Endothelial cell (in vitro differentiated cells): ENCODE results near the gene CASK. TPM values are rescaled to one million over a fixed set of nuclear protein-coding genes. Genes with fewer than 3 reads are reported as not detected.
"Not testable (repeated sequence)": the region's sequence is repeated elsewhere in the genome, so short reads cannot be mapped to it uniquely, and the experiment has no call there.

Experiments used
- DNase-seq: peaks from one replicate; pipeline ENCODE4 v3.0.0; 2021; ENCODE audit warnings: low spot score
- H3K27ac Mint-ChIP-seq: one replicate; pipeline ENCODE4 v1.8.0; 2021; ENCODE audit warnings: mixed read lengths, inconsistent platforms; ENCODE audit not compliant: unreplicated experiment
- H3K27me3 Mint-ChIP-seq: one replicate; pipeline ENCODE4 v1.8.0; 2021; ENCODE audit warnings: mild to moderate bottlenecking, moderate library complexity, mixed read lengths, inconsistent platforms; ENCODE audit not compliant: unreplicated experiment
- H3K36me3 Mint-ChIP-seq: one replicate; pipeline ENCODE4 v1.8.0; 2021; ENCODE audit warnings: mild to moderate bottlenecking, low read depth, mixed read lengths, inconsistent platforms; ENCODE audit not compliant: unreplicated experiment
- H3K4me1 Mint-ChIP-seq: one replicate; pipeline ENCODE4 v1.8.0; 2021; ENCODE audit warnings: mild to moderate bottlenecking, mixed read lengths, inconsistent platforms; ENCODE audit not compliant: unreplicated experiment
- H3K4me3 Mint-ChIP-seq: one replicate; pipeline ENCODE4 v1.8.0; 2021; ENCODE audit warnings: mild to moderate bottlenecking, mixed read lengths, inconsistent platforms; ENCODE audit not compliant: unreplicated experiment
- H3K9me3 Mint-ChIP-seq: one replicate; pipeline ENCODE4 v1.8.0; 2021; ENCODE audit warnings: mixed read lengths, inconsistent platforms; ENCODE audit not compliant: unreplicated experiment
- total RNA-seq: library from RNA; stranded (reverse); fragmentation: NEBNext Ultra II Directional; extraction: Animal tissue kit (Norgen Biotek cat#: 25700); gene quantifications from one replicate; pipeline ENCODE4 v1.2.1, GENCODE V29; 2021; ENCODE audit not compliant: unreplicated experiment
- TF ChIP-seq, protein P1 (sequence below): fragments of 200-600 bp; sonication (generic); IDR thresholded peaks from one replicate; pipeline ENCODE4 v1.5.0; 2021; ENCODE audit warnings: antibody characterized with exemption; ENCODE audit not compliant: unreplicated experiment

The CASK gene
- total RNA-seq, 1 donor from 2014 or later = 62.5 TPM

DNA sequence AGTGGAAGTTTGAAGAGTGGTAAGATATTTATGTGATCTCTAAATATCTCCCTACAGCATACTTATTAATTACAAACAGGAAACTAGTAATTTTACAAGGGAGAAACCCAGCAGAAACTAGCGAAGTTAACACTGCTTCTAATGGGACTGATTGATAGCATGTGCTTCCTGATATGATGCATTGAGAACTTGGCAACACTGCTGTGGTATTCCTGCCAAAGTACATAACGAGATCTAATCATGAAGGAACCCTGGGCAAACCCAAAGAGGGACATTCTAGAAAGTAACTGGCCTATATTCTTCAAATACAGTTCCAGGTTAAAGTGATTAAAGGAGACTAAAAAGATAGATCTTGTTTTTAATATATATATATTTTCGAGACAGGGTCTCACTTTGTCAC is 239.2 kb downstream of the CASK start:
- Mint-ChIP-seq H3K9me3 (no peaks in the 10 kb centered on the region), H3K36me3 (no peaks in the 10 kb centered on the region)

DNA sequence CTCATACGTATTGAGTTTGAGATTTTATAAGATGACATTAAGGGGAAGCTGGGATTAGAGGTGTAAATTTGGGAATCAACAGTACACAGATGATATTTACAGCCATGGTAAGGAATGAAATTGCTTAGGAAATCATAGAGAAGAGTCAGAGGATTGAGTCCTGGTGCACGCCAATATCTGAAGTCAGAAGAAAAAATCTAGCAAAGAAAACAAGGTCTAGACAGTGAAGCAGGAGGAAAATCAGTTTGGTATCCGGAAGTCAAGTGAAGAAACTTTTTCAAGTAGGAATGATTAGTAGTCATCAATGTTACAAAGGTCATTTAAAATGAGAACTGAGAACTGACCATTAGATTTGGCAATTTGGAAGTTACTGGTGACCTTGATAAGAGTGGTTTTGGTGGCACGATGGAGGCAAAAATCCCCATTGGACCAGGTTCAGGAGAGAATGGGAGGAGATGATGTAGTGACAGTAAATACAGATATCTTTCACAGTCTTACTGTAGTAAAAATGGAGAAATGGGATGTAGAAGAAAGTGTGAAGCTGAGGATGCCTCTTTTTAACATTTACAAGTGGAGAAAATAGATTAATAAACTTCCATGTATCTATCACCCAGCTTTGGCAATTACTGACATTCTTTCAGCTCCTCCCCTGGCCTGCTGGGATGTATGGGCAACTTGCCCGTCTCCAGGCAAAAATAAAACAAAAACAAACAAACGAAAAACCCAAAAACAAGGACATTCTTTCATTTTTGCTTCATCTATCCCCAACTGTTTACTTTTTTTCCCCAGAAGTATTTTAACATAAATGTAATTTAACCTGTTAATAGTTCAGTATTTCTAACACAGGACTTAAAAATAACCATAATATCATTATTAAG is 245.9 kb downstream of the CASK start:
- Mint-ChIP-seq H3K27ac (no peak overlapping the region), H3K27me3 (no peaks in the 10 kb centered on the region), H3K9me3 (no peaks in the 10 kb centered on the region), H3K4me1 (peaks cover 8% of the 10 kb centered on the region), H3K36me3 (no peaks in the 10 kb centered on the region), H3K4me3 (no peak overlapping the region)
- TF ChIP-seq, protein P1, sequence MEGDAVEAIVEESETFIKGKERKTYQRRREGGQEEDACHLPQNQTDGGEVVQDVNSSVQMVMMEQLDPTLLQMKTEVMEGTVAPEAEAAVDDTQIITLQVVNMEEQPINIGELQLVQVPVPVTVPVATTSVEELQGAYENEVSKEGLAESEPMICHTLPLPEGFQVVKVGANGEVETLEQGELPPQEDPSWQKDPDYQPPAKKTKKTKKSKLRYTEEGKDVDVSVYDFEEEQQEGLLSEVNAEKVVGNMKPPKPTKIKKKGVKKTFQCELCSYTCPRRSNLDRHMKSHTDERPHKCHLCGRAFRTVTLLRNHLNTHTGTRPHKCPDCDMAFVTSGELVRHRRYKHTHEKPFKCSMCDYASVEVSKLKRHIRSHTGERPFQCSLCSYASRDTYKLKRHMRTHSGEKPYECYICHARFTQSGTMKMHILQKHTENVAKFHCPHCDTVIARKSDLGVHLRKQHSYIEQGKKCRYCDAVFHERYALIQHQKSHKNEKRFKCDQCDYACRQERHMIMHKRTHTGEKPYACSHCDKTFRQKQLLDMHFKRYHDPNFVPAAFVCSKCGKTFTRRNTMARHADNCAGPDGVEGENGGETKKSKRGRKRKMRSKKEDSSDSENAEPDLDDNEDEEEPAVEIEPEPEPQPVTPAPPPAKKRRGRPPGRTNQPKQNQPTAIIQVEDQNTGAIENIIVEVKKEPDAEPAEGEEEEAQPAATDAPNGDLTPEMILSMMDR = no peak
- no peak for DNase-seq

More for the DNA sequence above, 239.2 kb downstream of the CASK start:
- no peaks in the 10 kb centered on the region for H3K27me3 Mint-ChIP-seq
- TF ChIP-seq, protein P1 = no peak
- H3K4me1 Mint-ChIP-seq = no peaks in the 10 kb centered on the region
- H3K27ac Mint-ChIP-seq = no peak overlapping the region
- DNase-seq = no peak
- H3K4me3 Mint-ChIP-seq = no peak overlapping the region

DNA sequence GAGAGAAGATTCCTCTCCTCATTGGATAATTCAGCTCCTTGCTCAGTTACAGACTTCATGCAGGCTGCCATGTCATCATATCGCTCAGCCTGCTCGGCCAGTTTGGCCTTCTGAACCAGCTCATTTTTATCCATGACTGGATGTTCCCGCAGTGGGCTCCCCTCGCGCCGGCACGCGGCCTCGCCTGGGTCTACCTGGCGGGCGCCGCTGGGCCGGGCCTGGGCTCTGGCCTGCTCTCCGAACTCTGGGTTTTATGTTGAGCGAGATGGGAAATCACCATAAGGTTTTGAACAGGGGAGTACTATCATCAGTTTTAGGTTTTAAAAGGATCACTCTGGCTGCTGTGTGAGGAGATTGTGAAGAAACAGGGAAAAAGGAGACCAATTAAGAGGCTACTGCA is 247.0 kb downstream of the CASK start:
- not testable (repeated sequence) for H3K27me3 Mint-ChIP-seq, H3K4me1 Mint-ChIP-seq, H3K9me3 Mint-ChIP-seq, H3K4me3 Mint-ChIP-seq, H3K27ac Mint-ChIP-seq, DNase-seq, H3K36me3 Mint-ChIP-seq

DNA sequence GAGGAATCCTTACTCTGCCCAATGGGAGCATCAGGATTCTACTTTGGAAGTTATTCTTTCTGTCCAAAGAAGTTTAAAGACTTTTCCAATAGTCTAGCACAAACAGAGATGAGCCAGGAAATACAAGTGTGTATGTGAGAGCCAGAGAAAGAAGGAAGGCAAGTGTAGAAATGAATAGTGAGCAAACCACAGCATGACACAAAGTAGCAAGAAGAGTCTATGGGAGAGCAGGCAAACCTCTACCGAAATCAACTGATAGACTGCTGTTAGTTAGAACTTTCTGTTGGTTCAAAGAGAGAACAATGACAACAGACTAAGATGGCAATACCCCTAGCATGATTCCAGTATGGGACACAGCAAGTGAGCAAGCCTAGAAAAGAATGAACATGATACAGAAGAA is 250.7 kb downstream of the CASK start:
- TF ChIP-seq, protein P1 = no peak
- no peaks in the 10 kb centered on the region for H3K9me3 Mint-ChIP-seq
- peaks cover 8% of the 10 kb centered on the region for H3K4me1 Mint-ChIP-seq
- no peak overlapping the region for H3K4me3 Mint-ChIP-seq
- no peak overlapping the region for H3K27ac Mint-ChIP-seq
- H3K27me3 Mint-ChIP-seq = no peaks in the 10 kb centered on the region
- no peaks in the 10 kb centered on the region for H3K36me3 Mint-ChIP-seq
- no peak for DNase-seq

DNA sequence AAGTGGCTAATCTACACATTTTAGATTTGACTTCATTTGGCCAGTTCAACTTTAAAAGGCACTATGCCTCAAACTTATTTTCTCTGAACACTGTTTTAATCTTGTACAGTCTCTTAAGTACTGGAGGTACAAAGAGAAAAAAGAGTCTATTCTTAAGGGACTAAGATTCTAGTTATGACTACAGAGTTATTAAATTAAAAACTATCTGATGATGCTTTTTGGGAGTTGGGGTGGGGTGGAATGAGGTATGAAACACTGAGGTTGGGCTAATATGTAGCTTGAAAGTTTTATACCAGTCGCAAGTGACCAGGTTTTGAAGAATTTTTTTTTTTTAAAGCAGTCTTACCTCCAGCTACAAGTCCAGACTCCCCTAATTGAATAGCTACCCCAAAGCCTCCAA is 252.3 kb downstream of the CASK start:
- no peak for DNase-seq
- no peaks in the 10 kb centered on the region for H3K36me3 Mint-ChIP-seq
- TF ChIP-seq, protein P1 = no peak
- H3K4me3 Mint-ChIP-seq = no peak overlapping the region
- H3K9me3 Mint-ChIP-seq = no peaks in the 10 kb centered on the region
- H3K27ac Mint-ChIP-seq = no peak overlapping the region
- H3K4me1 Mint-ChIP-seq = peaks cover 4% of the 10 kb centered on the region
- no peaks in the 10 kb centered on the region for H3K27me3 Mint-ChIP-seq
